Ishikawa (cell line): ENCODE measurements around the gene KIF19.
A peak's percentile ranks its signal among the peaks of the same experiment; 100 is the strongest.

ENCODE experiments used
- CEBPB ChIP-seq: IDR thresholded peaks from 2 replicates; pipeline ENCODE4 v1.6.1; 2012
- CREB1 ChIP-seq: IDR thresholded peaks from 2 replicates; pipeline ENCODE4 v1.6.1; 2012; ENCODE audit warnings: low read depth
- EGR1 ChIP-seq: IDR thresholded peaks from 2 replicates; pipeline ENCODE4 v1.6.1; 2012
- EP300 ChIP-seq: IDR thresholded peaks from 2 replicates; pipeline ENCODE4 v1.6.1; 2012; ENCODE audit warnings: borderline replicate concordance
- FOXM1 ChIP-seq: IDR thresholded peaks from 2 replicates; pipeline ENCODE4 v1.6.1; 2012; ENCODE audit warnings: low read depth, borderline replicate concordance
- NFIC ChIP-seq: IDR thresholded peaks from 2 replicates; pipeline ENCODE4 v1.6.1; 2012
- RAD21 ChIP-seq: IDR thresholded peaks from 2 replicates; pipeline ENCODE4 v1.6.1; 2012; ENCODE audit warnings: low read depth
- REST ChIP-seq: IDR thresholded peaks from 2 replicates; pipeline ENCODE4 v1.6.1; 2012; ENCODE audit warnings: low read depth, mild to moderate bottlenecking
- TAF1 ChIP-seq: IDR thresholded peaks from 2 replicates; pipeline ENCODE4 v1.6.1; 2012; ENCODE audit warnings: low read depth, mild to moderate bottlenecking
- TCF12 ChIP-seq: IDR thresholded peaks from 2 replicates; pipeline ENCODE4 v1.6.1; 2012; ENCODE audit warnings: low read depth
- TEAD4 ChIP-seq: IDR thresholded peaks from 2 replicates; pipeline ENCODE4 v1.6.1; 2012
- USF1 ChIP-seq: IDR thresholded peaks from 2 replicates; pipeline ENCODE4 v1.6.1; 2012
- YY1 ChIP-seq: IDR thresholded peaks from 2 replicates; pipeline ENCODE4 v1.6.1; 2012; ENCODE audit warnings: low read depth
- ZBTB7A ChIP-seq: IDR thresholded peaks from 2 replicates; pipeline ENCODE4 v1.6.1; 2012; ENCODE audit warnings: low read depth
- TF ChIP-seq, protein P1 (sequence below): IDR thresholded peaks from 2 replicates; pipeline ENCODE4 v1.6.1; 2012

Gene KIF19

GRCh38 chr17:74373838-74374606 lies 48.0 kb downstream of the KIF19 start:
- TF ChIP-seq CEBPB (no peak), EP300 (no peak), REST (no peak), TCF12 (no peak), CREB1 (no peak), RAD21 (no peak), ZBTB7A (no peak), NFIC (no peak), TEAD4 (no peak)

DNA sequence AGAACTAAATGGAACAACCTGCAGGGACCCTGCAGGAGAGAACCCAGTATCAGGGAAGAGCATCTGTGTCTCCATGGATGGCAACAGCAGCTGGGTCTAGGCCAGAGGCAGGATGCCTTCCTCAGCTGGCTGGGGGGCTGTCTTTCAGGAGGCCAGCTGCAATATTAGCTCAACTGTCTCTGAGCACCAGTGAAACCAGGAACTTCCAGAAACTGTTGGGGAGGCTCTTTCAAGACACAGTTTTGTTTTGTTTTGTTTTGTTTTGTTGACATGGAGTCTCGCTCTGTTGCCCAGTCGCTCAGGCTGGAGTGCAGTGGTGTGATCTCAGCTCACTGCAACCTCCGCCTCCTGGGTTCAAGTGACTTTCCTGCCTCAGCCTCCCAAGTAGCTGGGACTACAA lies 48.8 kb downstream of the KIF19 start:
- no peak for TF ChIP-seq CEBPB
- no peak for TF ChIP-seq FOXM1
- TF ChIP-seq CREB1 = no peak
- TF ChIP-seq REST = no peak
- no peak for TF ChIP-seq EP300
- TF ChIP-seq USF1 = no peak
- TF ChIP-seq RAD21 = no peak
- TF ChIP-seq TCF12 = no peak
- TF ChIP-seq, protein P1, sequence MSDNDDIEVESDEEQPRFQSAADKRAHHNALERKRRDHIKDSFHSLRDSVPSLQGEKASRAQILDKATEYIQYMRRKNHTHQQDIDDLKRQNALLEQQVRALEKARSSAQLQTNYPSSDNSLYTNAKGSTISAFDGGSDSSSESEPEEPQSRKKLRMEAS = no peak

DNA sequence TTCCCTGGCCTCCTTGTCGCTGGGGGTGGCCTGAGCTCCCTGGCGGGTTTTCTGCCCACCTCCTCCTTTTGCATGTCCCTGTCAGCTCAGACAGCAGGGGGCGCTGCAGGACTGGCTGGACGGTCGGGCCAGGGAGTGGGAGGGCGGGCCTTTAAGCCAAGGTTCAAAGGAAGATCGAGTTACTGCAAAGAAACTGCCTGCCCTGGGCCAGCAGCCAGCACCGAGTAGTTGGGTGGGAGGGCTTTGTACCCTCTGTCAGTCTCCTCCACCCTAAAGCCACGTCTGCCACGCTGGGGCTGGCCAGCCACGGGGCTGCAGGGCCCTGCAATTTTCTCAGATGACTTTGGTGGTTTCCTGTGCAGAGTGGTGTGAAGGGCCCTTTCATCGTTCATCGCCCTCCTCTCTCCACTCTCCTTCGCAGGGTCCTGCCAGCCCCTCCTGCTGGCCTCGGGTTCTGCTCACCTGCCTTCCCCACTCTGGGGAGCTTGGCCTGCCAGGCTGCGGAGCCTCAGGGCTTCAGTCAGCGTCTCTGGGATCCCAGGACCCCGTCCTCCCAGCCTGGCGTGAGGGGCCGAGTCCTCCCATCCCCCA lies 53.6 kb downstream of the KIF19 start:
- TF ChIP-seq NFIC (0 out of 2 replicates have a peak, but pooled peaks have one; percentile 18), RAD21 (peak; percentile 99), TAF1 (no peak)

DNA sequence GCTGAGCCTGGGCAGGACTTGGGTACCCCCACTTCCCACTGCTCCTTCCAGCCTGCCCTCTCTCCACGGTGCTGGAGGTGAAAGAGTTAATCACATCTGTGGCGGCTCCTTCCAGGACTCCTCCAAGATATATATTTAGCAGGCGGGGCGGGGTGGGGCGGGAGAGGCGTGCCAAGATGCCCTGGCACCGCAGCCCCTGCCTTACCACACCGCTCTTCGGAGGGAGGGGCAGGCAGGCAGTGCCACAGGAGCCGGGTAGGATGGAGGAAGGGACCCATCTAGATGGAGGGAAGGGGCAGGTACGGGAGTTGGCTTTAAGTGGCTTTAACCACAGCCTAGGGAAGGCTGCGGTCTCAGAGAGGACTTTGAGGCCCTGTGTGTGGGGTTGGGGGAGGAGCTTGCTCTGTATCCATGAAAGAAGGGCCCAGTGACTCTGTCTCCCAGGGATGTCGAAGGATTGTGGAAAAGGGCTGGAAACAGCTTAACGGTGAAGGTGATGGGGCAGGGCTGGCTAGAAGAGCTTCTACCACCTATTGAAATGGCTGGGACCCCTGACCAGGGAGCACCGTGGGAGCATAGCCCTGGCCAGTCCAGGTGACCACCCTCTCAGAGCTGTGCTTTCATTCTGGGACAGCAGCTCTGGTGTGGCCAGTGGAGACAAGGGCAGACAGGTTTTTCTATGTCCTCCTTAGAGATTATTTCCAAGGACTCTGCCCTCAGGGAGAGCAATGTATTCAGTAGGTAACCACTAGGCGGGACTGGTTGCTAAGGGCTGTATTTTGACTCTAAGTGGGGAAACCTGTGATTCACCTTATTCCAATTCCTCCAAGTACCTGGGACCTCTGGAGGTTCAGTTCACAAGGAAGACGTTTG lies 54.3 kb downstream of the KIF19 start:
- TF ChIP-seq CREB1 (no peak), REST (peak; percentile 45; the same call in 1 of the 2 replicates)

GRCh38 chr17:74380959-74381808 lies 55.2 kb downstream of the KIF19 start:
- TF ChIP-seq YY1 (no peak), CREB1 (no peak), ZBTB7A (no peak), REST (no peak), TEAD4 (no peak), EGR1 (no peak)
